ENCODE data around the gene SRC. TPM values are rescaled to one million over a fixed set of nuclear protein-coding genes. Genes with fewer than 3 reads are reported as not detected.
A peak's percentile ranks its signal among the peaks of the same experiment; 100 is the strongest.

SRC gene
- total and polyA plus RNA-seq, 7 donors, result 0.86 to 3.0 (median 1.3) TPM

DNA sequence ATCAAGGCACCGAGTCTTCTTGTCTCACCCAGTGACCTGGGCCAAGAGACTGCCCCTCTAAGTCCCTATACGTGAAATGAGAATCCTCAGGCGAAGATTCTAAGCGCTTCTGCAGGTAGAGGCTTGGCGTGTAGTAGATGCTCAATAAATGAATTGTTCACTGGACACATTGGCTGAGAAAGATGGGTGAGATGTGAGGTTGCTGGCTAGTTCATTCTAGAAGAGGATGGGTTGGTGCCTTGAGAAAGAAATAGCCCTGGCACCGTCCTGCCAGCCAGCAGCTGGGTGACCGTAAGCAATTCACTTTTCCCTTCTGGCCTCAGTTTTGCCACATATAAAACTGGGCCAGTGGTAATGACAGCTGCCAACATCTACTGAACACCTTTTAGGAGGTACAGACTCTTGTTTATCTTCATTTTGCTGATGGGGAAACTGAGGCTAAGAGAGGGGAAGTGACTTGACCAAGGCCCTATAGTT is 1.4 kb downstream of the SRC start:
- no peaks in the 10 kb centered on the region for H3K4me1 ChIP-seq
- H3K36me3 ChIP-seq (ENCODE audit: insufficient read depth in 1 of 2, low read depth in 1 of 2), result no peaks in the 10 kb centered on the region
- DNase-seq, result no peak
- TF ChIP-seq, protein P1, sequence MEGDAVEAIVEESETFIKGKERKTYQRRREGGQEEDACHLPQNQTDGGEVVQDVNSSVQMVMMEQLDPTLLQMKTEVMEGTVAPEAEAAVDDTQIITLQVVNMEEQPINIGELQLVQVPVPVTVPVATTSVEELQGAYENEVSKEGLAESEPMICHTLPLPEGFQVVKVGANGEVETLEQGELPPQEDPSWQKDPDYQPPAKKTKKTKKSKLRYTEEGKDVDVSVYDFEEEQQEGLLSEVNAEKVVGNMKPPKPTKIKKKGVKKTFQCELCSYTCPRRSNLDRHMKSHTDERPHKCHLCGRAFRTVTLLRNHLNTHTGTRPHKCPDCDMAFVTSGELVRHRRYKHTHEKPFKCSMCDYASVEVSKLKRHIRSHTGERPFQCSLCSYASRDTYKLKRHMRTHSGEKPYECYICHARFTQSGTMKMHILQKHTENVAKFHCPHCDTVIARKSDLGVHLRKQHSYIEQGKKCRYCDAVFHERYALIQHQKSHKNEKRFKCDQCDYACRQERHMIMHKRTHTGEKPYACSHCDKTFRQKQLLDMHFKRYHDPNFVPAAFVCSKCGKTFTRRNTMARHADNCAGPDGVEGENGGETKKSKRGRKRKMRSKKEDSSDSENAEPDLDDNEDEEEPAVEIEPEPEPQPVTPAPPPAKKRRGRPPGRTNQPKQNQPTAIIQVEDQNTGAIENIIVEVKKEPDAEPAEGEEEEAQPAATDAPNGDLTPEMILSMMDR (IDR thresholded peaks at IDR 0.05), result no peak
- H3K9me3 ChIP-seq, result no peaks in the 10 kb centered on the region
- H3K4me3 ChIP-seq, result no peak overlapping the region
- H3K27ac ChIP-seq, result no peak overlapping the region
- no peak for ATAC-seq
- WGBS, 3 donors, result 89 to 98% (median 95%) methylated on average over 7 of the region's 7 CpGs
- peaks cover 0 to 5% (median 5%) of the 10 kb centered on the region in 3 donors for H3K27me3 ChIP-seq (ENCODE audit: insufficient read depth in 3 of 3, low read length in 2 of 3)
- intact Hi-C loops (cut with DNase I), result no loop called here

DNA sequence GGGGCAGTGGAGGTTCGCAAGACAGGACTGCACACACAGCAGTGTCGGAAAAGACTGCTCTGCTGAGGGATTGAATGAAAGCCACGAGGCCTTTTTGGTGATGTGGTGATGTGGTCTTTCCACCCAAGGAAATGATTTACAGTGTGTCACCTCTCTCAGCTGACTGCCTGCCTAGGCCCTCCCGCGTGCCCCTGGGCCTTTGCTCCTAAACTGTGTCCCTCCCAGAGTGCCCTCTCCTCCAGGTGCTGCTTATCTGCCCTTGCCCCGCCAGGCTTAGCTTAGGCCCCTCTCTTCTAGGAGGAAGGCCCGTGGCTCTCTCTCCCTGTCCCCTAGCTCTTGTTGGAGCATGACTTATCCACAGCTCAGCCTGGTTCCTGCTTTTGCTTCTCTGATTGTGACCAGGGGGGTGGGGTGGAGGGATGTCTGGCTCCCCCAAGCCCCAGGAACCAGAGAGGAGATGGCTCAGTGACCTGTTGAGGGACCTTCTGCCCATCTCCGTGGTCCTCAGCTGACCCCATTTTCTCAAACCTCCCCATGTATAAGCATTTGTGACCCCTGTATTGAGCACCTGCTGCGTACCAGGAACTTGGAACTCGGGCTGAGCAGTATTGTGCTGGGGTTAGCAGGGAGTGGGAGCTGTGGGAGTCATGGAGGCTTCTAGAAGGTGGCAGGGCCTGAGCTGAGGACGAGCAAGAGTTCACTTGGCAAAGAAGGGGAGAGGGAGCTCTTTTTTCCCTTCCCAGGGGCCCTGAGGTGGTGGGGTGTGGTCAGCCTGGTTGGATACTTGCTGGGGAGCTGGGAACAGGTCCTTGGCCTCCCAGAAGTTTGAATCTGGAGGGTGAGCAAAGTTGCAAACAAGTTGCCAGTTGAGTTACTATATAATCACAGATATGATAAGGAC is 2.2 kb downstream of the SRC start:
- TF ChIP-seq, protein P1 (IDR thresholded peaks at IDR 0.05), result no peak
- DNase-seq, result no peak
- Histone ChIP-seq H3K27me3 (ENCODE audit: insufficient read depth in 3 of 3, low read length in 2 of 3) (peaks cover 0 to 5% (median 5%) of the 10 kb centered on the region in 3 donors), H3K4me1 (no peaks in the 10 kb centered on the region), H3K9me3 (no peaks in the 10 kb centered on the region), H3K27ac (no peak overlapping the region), H3K36me3 (ENCODE audit: insufficient read depth in 1 of 2, low read depth in 1 of 2) (no peaks in the 10 kb centered on the region), H3K4me3 (no peak overlapping the region)
- no peak for ATAC-seq
- intact Hi-C loops (cut with DNase I), result no loop called here
- 79 to 82% (median 82%) methylated on average over 11 of the region's 11 CpGs for WGBS, 3 donors

DNA sequence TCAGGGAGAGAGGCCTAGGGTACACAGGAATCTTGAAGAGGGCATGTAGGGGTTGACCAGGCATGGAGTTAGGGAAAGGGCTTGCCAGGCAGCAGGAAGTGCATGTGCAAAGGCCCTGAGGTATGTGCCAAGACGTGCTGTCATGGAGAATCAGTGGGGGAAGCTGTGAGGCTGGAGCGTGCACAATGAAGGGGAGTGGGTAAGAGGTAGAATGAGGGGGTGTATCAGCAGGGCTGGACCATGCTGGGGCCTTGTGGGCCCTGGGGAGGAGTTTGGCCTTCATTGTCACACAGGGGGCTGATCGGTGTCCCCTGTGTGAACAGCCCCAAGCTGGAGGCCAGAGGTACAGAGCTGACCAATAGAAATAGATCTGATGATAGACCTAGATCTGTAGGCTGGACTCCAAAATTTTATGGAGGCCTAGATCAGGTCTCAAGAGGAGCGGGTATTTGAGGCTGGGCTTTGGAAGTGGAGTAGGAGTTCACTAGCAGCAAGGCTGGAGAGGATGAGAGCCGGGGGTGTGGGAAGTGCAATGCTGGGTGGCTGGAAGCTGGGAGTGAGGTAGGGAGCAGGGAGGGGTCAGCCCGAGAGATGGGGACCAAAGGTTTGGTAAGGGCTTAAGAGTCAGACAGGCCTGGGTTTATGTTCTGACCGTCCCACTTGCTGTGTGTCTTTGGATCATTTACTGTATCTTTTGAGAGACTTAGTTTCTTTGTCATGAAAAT is 3.0 kb downstream of the SRC start:
- WGBS, 3 donors, result 81 to 92% (median 90%) methylated on average over 7 of the region's 7 CpGs
- Histone ChIP-seq H3K27ac (no peak overlapping the region), H3K4me3 (no peak overlapping the region), H3K36me3 (ENCODE audit: insufficient read depth in 1 of 2, low read depth in 1 of 2) (no peaks in the 10 kb centered on the region), H3K27me3 (ENCODE audit: insufficient read depth in 3 of 3, low read length in 2 of 3) (peaks cover 0 to 5% (median 5%) of the 10 kb centered on the region in 3 donors), H3K9me3 (no peaks in the 10 kb centered on the region), H3K4me1 (no peaks in the 10 kb centered on the region)
- TF ChIP-seq, protein P1 (IDR thresholded peaks at IDR 0.05), result no peak
- DNase-seq (no peak), ATAC-seq (no peak)
- intact Hi-C loops (cut with DNase I), result no loop called here

DNA sequence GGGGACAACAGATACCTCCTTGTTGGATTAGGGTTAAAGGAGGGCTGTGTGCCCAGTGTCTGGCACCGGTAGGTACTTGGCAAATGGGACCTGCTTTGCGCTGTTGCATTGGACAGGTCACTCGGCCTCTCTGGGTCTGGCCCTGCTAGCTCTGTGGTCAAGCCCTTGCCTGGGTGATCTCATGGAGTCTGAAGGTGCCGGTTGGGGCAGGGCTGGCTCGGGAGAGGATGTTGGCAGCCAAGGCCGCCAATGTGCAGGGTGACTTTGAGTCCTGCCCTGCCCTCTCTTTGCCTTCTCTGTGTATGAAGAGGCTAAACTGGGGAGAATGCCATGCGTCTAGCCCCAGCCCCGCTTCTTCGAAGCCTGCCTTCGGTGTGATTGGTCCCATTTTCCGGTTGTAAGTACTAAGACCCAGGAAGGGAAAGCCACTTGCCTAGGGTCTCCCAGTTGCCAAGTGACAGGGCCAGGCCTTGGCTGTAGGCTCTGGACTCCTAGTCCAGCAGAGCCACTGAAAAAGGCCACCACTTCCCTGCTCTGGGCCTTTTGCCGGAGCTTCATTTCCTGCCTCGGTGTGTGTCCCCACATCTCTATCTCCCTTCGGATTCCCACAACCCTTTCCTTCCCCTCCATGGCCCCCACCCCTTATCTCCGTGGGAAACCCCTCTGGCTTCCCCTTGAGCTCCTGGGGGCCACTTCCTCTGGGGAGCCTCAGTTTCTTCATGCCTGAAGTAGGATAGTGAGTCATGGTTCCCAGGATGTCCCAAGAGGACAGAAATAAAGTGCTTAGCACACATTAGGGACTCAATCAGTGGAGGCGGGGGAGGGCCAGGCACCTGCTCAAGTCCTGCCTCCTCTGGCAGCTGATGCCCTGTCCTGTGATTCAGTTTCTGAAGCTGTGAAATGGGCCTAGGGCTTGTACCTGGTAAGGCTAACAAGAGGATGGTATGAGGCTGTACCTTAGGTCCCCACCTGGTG is 3.9 kb downstream of the SRC start:
- Histone ChIP-seq H3K27ac (no peak overlapping the region), H3K36me3 (ENCODE audit: insufficient read depth in 1 of 2, low read depth in 1 of 2) (no peaks in the 10 kb centered on the region), H3K27me3 (ENCODE audit: insufficient read depth in 3 of 3, low read length in 2 of 3) (peaks cover 0 to 5% (median 5%) of the 10 kb centered on the region in 3 donors), H3K4me3 (no peak overlapping the region), H3K4me1 (no peaks in the 10 kb centered on the region), H3K9me3 (no peaks in the 10 kb centered on the region)
- TF ChIP-seq, protein P1 (IDR thresholded peaks at IDR 0.05), result no peak
- peak in 2 of 4 donors; percentile 42 to 56 for ATAC-seq
- intact Hi-C loops (cut with DNase I), result no loop called here
- DNase-seq, result peak in 1 of 2 donors; percentile 39
- 67 to 77% (median 70%) methylated on average over 16 of the region's 16 CpGs for WGBS, 3 donors

All from psoas muscle (tissue), 8 donors.